NB4 (cell line): ENCODE results near the gene ST3GAL4.

Experiments used
- DNase-seq: peaks from one replicate; pipeline ENCODE4 v3.0.0; 2010; ENCODE audit warnings: low read depth
- H3K4me3 ChIP-seq: one replicate; pipeline ENCODE4 v1.5.1; 2011; ENCODE audit warnings: mild to moderate bottlenecking, low read depth, low read length, moderate library complexity
- CTCF ChIP-seq: IDR thresholded peaks from one replicate; pipeline ENCODE4 v1.5.1; 2012; ENCODE audit warnings: low read depth, low read length
- MAX ChIP-seq: IDR thresholded peaks from 2 replicates; pipeline ENCODE4 v1.6.1; 2011; ENCODE audit warnings: low read depth, low read length
- MYC ChIP-seq: IDR thresholded peaks from 2 replicates; pipeline ENCODE4 v1.6.1; 2011; ENCODE audit warnings: low read depth, low read length
- POLR2A ChIP-seq: IDR thresholded peaks from 2 replicates; pipeline ENCODE4 v1.6.1; 2011; ENCODE audit warnings: mild to moderate bottlenecking; ENCODE audit not compliant: insufficient read length; ENCODE audit errors: extremely low read depth

ST3GAL4 gene

GRCh38 chr11:126457817-126458216 lies 102.3 kb downstream of the ST3GAL4 start:
- H3K4me3 ChIP-seq = no peak overlapping the region
- DNase-seq = no peak
- TF ChIP-seq MAX = no peak
- TF ChIP-seq MYC = no peak
- TF ChIP-seq POLR2A = no peak
- TF ChIP-seq CTCF = no peak

- no peak overlapping the region for H3K4me3 ChIP-seq
- DNase-seq = no peak
- TF ChIP-seq MYC = no peak
- TF ChIP-seq POLR2A = no peak
- TF ChIP-seq MAX = no peak
- no peak for TF ChIP-seq CTCF
Measured at GRCh38 chr11:126459691-126460281, 104.3 kb downstream of the ST3GAL4 start.

GRCh38 chr11:126460417-126461095 lies 105.1 kb downstream of the ST3GAL4 start:
- DNase-seq = no peak
- TF ChIP-seq POLR2A (no peak), MAX (no peak), MYC (no peak), CTCF (no peak)
- H3K4me3 ChIP-seq = no peak overlapping the region

GRCh38 chr11:126461096-126461440 lies 105.6 kb downstream of the ST3GAL4 start:
- no peak overlapping the region for H3K4me3 ChIP-seq
- DNase-seq = no peak
- no peak for TF ChIP-seq MYC
- no peak for TF ChIP-seq CTCF
- TF ChIP-seq POLR2A = no peak
- TF ChIP-seq MAX = no peak

GRCh38 chr11:126461996-126462395 lies 106.5 kb downstream of the ST3GAL4 start:
- H3K4me3 ChIP-seq = no peak overlapping the region
- TF ChIP-seq MYC = no peak
- TF ChIP-seq CTCF = no peak
- TF ChIP-seq POLR2A = no peak
- TF ChIP-seq MAX = no peak
- DNase-seq = no peak
